MM.1S (cell line): ENCODE data around the gene PER1.

Source experiments
- DNase-seq: peaks from one replicate; pipeline ENCODE4 v3.0.0-alpha.2; 2015
- H2AFZ ChIP-seq: fragments of 300-600 bp; sonication (generic); 2 replicates; pipeline ENCODE4 v1.6.0; 2016; ENCODE audit warnings: antibody characterized with exemption, low read length
- H3F3A ChIP-seq: fragments of 300-600 bp; sonication (generic); 2 replicates; pipeline ENCODE4 v1.6.1; 2016; ENCODE audit warnings: mild to moderate bottlenecking, antibody characterized with exemption, low read length, moderate library complexity, mixed read lengths; ENCODE audit not compliant: insufficient read depth
- H3K27ac ChIP-seq: fragments of 300-600 bp; sonication (generic); 2 replicates; pipeline ENCODE4 v1.5.1; 2016; ENCODE audit warnings: mild to moderate bottlenecking, low read length
- H3K27me3 ChIP-seq: fragments of 300-600 bp; sonication (generic); replicated peaks from 2 replicates; pipeline ENCODE4 v1.6.0; 2016; ENCODE audit warnings: low read length; ENCODE audit not compliant: insufficient read depth
- H3K36me3 ChIP-seq: fragments of 300-600 bp; sonication (generic); replicated peaks from 2 replicates; pipeline ENCODE4 v1.6.1; 2016; ENCODE audit warnings: mild to moderate bottlenecking, low read length, mixed read lengths; ENCODE audit not compliant: insufficient read depth
- H3K4me1 ChIP-seq: fragments of 300-600 bp; sonication (generic); 2 replicates; pipeline ENCODE4 v1.6.1; 2016; ENCODE audit warnings: low read length, mixed read lengths
- H3K4me2 ChIP-seq: fragments of 300-600 bp; sonication (generic); 2 replicates; pipeline ENCODE4 v1.6.0; 2016; ENCODE audit warnings: low read depth, low read length
- H3K4me3 ChIP-seq: fragments of 300-600 bp; sonication (generic); 2 replicates; pipeline ENCODE4 v1.5.1; 2016; ENCODE audit warnings: low read length, mixed read lengths
- H3K79me2 ChIP-seq: fragments of 300-600 bp; sonication (generic); 2 replicates; pipeline ENCODE4 v1.6.1; 2016; ENCODE audit warnings: mixed run types, low read length, mixed read lengths
- H3K9ac ChIP-seq: fragments of 300-600 bp; sonication (generic); 2 replicates; pipeline ENCODE4 v1.6.1; 2016; ENCODE audit warnings: low read length, mixed read lengths
- H3K9me2 ChIP-seq: fragments of 300-600 bp; sonication (generic); replicated peaks from 2 replicates; pipeline ENCODE4 v1.6.1; 2016; ENCODE audit warnings: mild to moderate bottlenecking, low read length, mixed read lengths; ENCODE audit not compliant: insufficient read depth
- H3K9me3 ChIP-seq: fragments of 300-600 bp; sonication (generic); replicated peaks from 2 replicates; pipeline ENCODE4 v1.6.1; 2016; ENCODE audit warnings: mild to moderate bottlenecking, low read length, mixed read lengths; ENCODE audit not compliant: insufficient read depth
- H4K20me1 ChIP-seq: fragments of 300-600 bp; sonication (generic); 2 replicates; pipeline ENCODE4 v1.6.1; 2016; ENCODE audit warnings: mild to moderate bottlenecking, low read length, moderate library complexity, mixed read lengths; ENCODE audit not compliant: insufficient read depth
- CTCF ChIP-seq: fragments of 300-600 bp; sonication (generic); IDR thresholded peaks from 2 replicates; pipeline ENCODE4 v1.5.1; 2016; ENCODE audit warnings: antibody characterized with exemption, low read length, mixed read lengths
- EZH2 ChIP-seq: fragments of 300-600 bp; sonication (generic); optimal IDR thresholded peaks from 2 replicates; pipeline ENCODE3; 2017; ENCODE audit warnings: low read depth, mild to moderate bottlenecking, antibody characterized with exemption, low read length, mixed read lengths
- EZH2phosphoT487 ChIP-seq: fragments of 300-600 bp; sonication (generic); IDR thresholded peaks from 2 replicates; pipeline ENCODE4 v1.6.1; 2018; ENCODE audit warnings: antibody characterized with exemption, low read length

PER1 gene

GRCh38 chr17:8144401-8145231, 7.6 kb downstream of the PER1 start:
- H3K4me2 ChIP-seq = no peak overlapping the region
- H3K27ac ChIP-seq = no peak overlapping the region
- no peaks in the 10 kb centered on the region for H3K4me1 ChIP-seq
- no peaks in the 10 kb centered on the region for H3K9me2 ChIP-seq
- no peak for TF ChIP-seq EZH2phosphoT487
- no peak for TF ChIP-seq CTCF
- no peak for TF ChIP-seq EZH2
- H2AFZ ChIP-seq = no peak overlapping the region
- H3K4me3 ChIP-seq = no peak overlapping the region
- peaks cover 8% of the 10 kb centered on the region; the same call in 1 of the 2 replicates for H3F3A ChIP-seq
- no peak for DNase-seq
- H3K9ac ChIP-seq = no peak overlapping the region
- no peaks in the 10 kb centered on the region for H3K27me3 ChIP-seq
- H3K9me3 ChIP-seq = no peaks in the 10 kb centered on the region
- H3K79me2 ChIP-seq = peaks cover 4% of the 10 kb centered on the region; the same call in 1 of the 2 replicates
- no peaks in the 10 kb centered on the region for H4K20me1 ChIP-seq
- H3K36me3 ChIP-seq = no peaks in the 10 kb centered on the region; the same call in 1 of the 2 replicates

GRCh38 chr17:8143581-8144400, 8.4 kb downstream of the PER1 start:
- no peak overlapping the region for H2AFZ ChIP-seq
- no peaks in the 10 kb centered on the region for H3K79me2 ChIP-seq
- no peaks in the 10 kb centered on the region for H4K20me1 ChIP-seq
- TF ChIP-seq EZH2 = no peak
- H3K4me2 ChIP-seq = no peak overlapping the region
- no peak overlapping the region for H3K27ac ChIP-seq
- no peak overlapping the region for H3K9ac ChIP-seq
- H3K9me2 ChIP-seq = no peaks in the 10 kb centered on the region
- H3K4me1 ChIP-seq = no peaks in the 10 kb centered on the region
- H3K9me3 ChIP-seq = no peaks in the 10 kb centered on the region
- H3K4me3 ChIP-seq = no peak overlapping the region
- peaks cover 16% of the 10 kb centered on the region; the same call in 1 of the 2 replicates for H3F3A ChIP-seq
- DNase-seq = no peak
- no peaks in the 10 kb centered on the region for H3K27me3 ChIP-seq
- no peaks in the 10 kb centered on the region; the same call in 1 of the 2 replicates for H3K36me3 ChIP-seq

GRCh38 chr17:8142887-8143580, 9.2 kb downstream of the PER1 start:
- H3K36me3 ChIP-seq = no peaks in the 10 kb centered on the region
- no peak for DNase-seq

More at GRCh38 chr17:8142887-8143580, 9.2 kb downstream of the PER1 start:
- Histone ChIP-seq H4K20me1 (no peaks in the 10 kb centered on the region), H3F3A (peaks cover 24% of the 10 kb centered on the region), H3K27me3 (no peaks in the 10 kb centered on the region), H3K9ac (no peak overlapping the region), H3K79me2 (no peaks in the 10 kb centered on the region), H3K4me1 (no peaks in the 10 kb centered on the region), H3K9me2 (no peaks in the 10 kb centered on the region), H3K4me3 (no peak overlapping the region), H3K9me3 (no peaks in the 10 kb centered on the region), H3K4me2 (no peak overlapping the region), H2AFZ (no peak overlapping the region), H3K27ac (no peak overlapping the region)
- TF ChIP-seq EZH2 = no peak
- TF ChIP-seq CTCF = no peak
- no peak for TF ChIP-seq EZH2phosphoT487
